PC-9 (cell line): ENCODE measurements around the gene SLC12A2. TPM values are rescaled to one million over a fixed set of nuclear protein-coding genes. Genes with fewer than 3 reads are reported as not detected.
A peak's percentile ranks its signal among the peaks of the same experiment; 100 is the strongest.

ENCODE experiments used
- BruUV-seq: library from RNA; stranded (reverse); fragments of 400-500 nt; replicated peaks from 2 replicates; lab custom pipeline; 2021; lab: Mats Ljungman, UMichigan
- CTCF ChIA-PET: fragments of 300-600 bp; sonication (Branson Sonifier 250); formaldehyde crosslinking; loops from one replicate; lab custom pipeline; 2022; ENCODE audit warnings: antibody characterized with exemption; lab: Charles Lee
- POLR2A ChIA-PET: fragments of 300-600 bp; sonication (Branson Sonifier 250); formaldehyde crosslinking; loops from one replicate; lab custom pipeline; 2022; ENCODE audit warnings: antibody characterized with exemption; ENCODE audit not compliant: unreplicated experiment; lab: Charles Lee
- DNase-seq, 2 experiments: peaks; one replicate each; pipeline versions ENCODE4 v3.0.0 to v3.0.0-alpha.2; 2015 to 2022; ENCODE audit warnings: mixed read lengths in 1 of 2
- H2AFZ ChIP-seq: fragments of 200-600 bp; sonication (generic); 2 replicates; pipeline ENCODE4 v1.8.1; 2017; ENCODE audit warnings: antibody characterized with exemption
- H3F3A ChIP-seq: fragments of 200-600 bp; sonication (generic); 2 replicates; pipeline ENCODE4 v1.8.1; 2017; ENCODE audit warnings: antibody characterized with exemption, mild to moderate bottlenecking, low read depth; ENCODE audit not compliant: insufficient read depth
- H3K27ac ChIP-seq: fragments of 200-600 bp; sonication (generic); 2 replicates; pipeline ENCODE4 v1.6.1; 2016; ENCODE audit warnings: mixed run types
- H3K27me3 ChIP-seq: fragments of 200-600 bp; sonication (generic); 2 replicates; pipeline ENCODE4 v1.6.1; 2016; ENCODE audit warnings: low read depth, mixed run types; ENCODE audit not compliant: insufficient read depth
- H3K36me3 ChIP-seq: fragments of 200-600 bp; sonication (generic); 2 replicates; pipeline ENCODE4 v1.6.1; 2016; ENCODE audit warnings: low read depth, mixed run types
- H3K4me1 ChIP-seq: fragments of 200-600 bp; sonication (generic); replicated peaks from 2 replicates; pipeline ENCODE4 v1.6.1; 2016; ENCODE audit warnings: mixed run types; ENCODE audit not compliant: insufficient read depth
- H3K4me2 ChIP-seq: fragments of 200-600 bp; sonication (generic); 2 replicates; pipeline ENCODE4 v1.6.1; 2017; ENCODE audit warnings: mixed run types
- H3K4me3 ChIP-seq: fragments of 200-600 bp; sonication (generic); 2 replicates; pipeline ENCODE4 v1.6.1; 2016; ENCODE audit warnings: mixed run types
- H3K79me2 ChIP-seq: fragments of 200-600 bp; sonication (generic); 2 replicates; pipeline ENCODE4 v1.6.1; 2017; ENCODE audit warnings: low read depth, mixed run types
- H3K9me2 ChIP-seq: fragments of 200-600 bp; sonication (generic); 2 replicates; pipeline ENCODE4 v1.8.1; 2017; ENCODE audit warnings: mild to moderate bottlenecking; ENCODE audit not compliant: insufficient read depth
- H3K9me3 ChIP-seq: fragments of 200-600 bp; sonication (generic); 2 replicates; pipeline ENCODE4 v1.8.1; 2016; ENCODE audit warnings: low read depth; ENCODE audit not compliant: insufficient read depth
- H4K20me1 ChIP-seq: fragments of 200-600 bp; sonication (generic); 2 replicates; pipeline ENCODE4 v1.8.1; 2017; ENCODE audit not compliant: insufficient read depth
- CTCF ChIP-seq: fragments of 200-600 bp; sonication (generic); conservative IDR thresholded peaks from 2 replicates; pipeline ENCODE4 v1.6.1; 2017; ENCODE audit warnings: mixed run types, antibody characterized with exemption, mild to moderate bottlenecking, moderate library complexity
- EZH2 ChIP-seq: fragments of 200-600 bp; sonication (generic); IDR thresholded peaks from 2 replicates; pipeline ENCODE4 v1.8.0; 2017; ENCODE audit warnings: antibody characterized with exemption, low read depth
- intact Hi-C: fragments of 100-400 bp; cut with micrococcal nuclease; formaldehyde crosslinking; loops from one replicate; pipeline ENCODE4 v1.10.0; 2022; ENCODE audit not compliant: unreplicated experiment
- total RNA-seq: library from RNA; stranded (reverse); gene quantifications from 2 replicates; pipeline ENCODE4 v1.2.3, GENCODE V29; 2021

SLC12A2 gene
- total RNA-seq, 1 experiment from 2014 or later = 24.4 TPM

GRCh38 chr5:128084228-128085167 lies 932 bp downstream of the SLC12A2 start:
- TF ChIP-seq EZH2 = no peak
- TF ChIP-seq CTCF = no peak
- H3K27me3 ChIP-seq = no peaks in the 10 kb centered on the region
- peak overlapping the region; percentile 97 for H3K4me2 ChIP-seq
- H3K4me3 ChIP-seq = peak overlapping the region; percentile 97
- DNase-seq = peak in 1 of 2 experiments; percentile 31
- no peaks in the 10 kb centered on the region for H3F3A ChIP-seq
- no peaks in the 10 kb centered on the region for H3K9me2 ChIP-seq
- H4K20me1 ChIP-seq = peaks cover 23% of the 10 kb centered on the region
- POLR2A ChIA-PET = interaction anchor here (0.6 to 0.7 kb wide), 4 partner anchors 37 to 209 kb away, joined by 3 to 4 read pairs (median 3); no protein-coding TSS in a partner anchor
- peaks cover 86% of the 10 kb centered on the region for H3K79me2 ChIP-seq
- H3K9me3 ChIP-seq = no peaks in the 10 kb centered on the region
- TSS peak; percentile 45 for BruUV-seq
- CTCF ChIA-PET = interaction anchor here (0.5 to 1.0 kb wide), 2 partner anchors 209 to 511 kb away, joined by 3 read pairs; no protein-coding TSS in a partner anchor
- peak overlapping the region; percentile 76 for H2AFZ ChIP-seq
- H3K27ac ChIP-seq = no peak overlapping the region
- intact Hi-C loops = loop anchor here (2.0 to 5.0 kb wide), 3 partner anchors 192 to 522 kb away; no protein-coding TSS in a partner anchor
- 0 out of 2 replicates have a peak, but pooled peaks cover 12% of the 10 kb centered on the region for H3K36me3 ChIP-seq
- H3K4me1 ChIP-seq = peaks cover 47% of the 10 kb centered on the region

GRCh38 chr5:128085413-128085812 lies 1.8 kb downstream of the SLC12A2 start:
- peaks cover 87% of the 10 kb centered on the region for H3K79me2 ChIP-seq
- ChIA-PET POLR2A (interaction anchor here (0.6 kb wide), 2 partner anchors 36 to 128 kb away, joined by 3 to 4 read pairs; no protein-coding TSS in a partner anchor), CTCF (interaction anchor here (1.0 kb wide), 1 partner anchor 209 kb away, joined by 3 read pairs; no protein-coding TSS in a partner anchor)
- H2AFZ ChIP-seq = no peak overlapping the region
- intact Hi-C loops = loop anchor here (2.0 kb wide), 1 partner anchor 329 kb away; no protein-coding TSS in a partner anchor
- no peaks in the 10 kb centered on the region for H3K27me3 ChIP-seq
- no TSS peak for BruUV-seq
- H3K27ac ChIP-seq = no peak overlapping the region
- TF ChIP-seq EZH2 = no peak
- TF ChIP-seq CTCF = no peak
- H4K20me1 ChIP-seq = peaks cover 23% of the 10 kb centered on the region
- peak overlapping the region; percentile 97 for H3K4me2 ChIP-seq
- H3K4me1 ChIP-seq = peaks cover 39% of the 10 kb centered on the region
- no peak for DNase-seq
- H3K9me3 ChIP-seq = no peaks in the 10 kb centered on the region
- H3F3A ChIP-seq = no peaks in the 10 kb centered on the region
- H3K4me3 ChIP-seq = peak overlapping the region; percentile 97
- 0 out of 2 replicates have a peak, but pooled peaks cover 8% of the 10 kb centered on the region for H3K36me3 ChIP-seq
- no peaks in the 10 kb centered on the region for H3K9me2 ChIP-seq

DNA sequence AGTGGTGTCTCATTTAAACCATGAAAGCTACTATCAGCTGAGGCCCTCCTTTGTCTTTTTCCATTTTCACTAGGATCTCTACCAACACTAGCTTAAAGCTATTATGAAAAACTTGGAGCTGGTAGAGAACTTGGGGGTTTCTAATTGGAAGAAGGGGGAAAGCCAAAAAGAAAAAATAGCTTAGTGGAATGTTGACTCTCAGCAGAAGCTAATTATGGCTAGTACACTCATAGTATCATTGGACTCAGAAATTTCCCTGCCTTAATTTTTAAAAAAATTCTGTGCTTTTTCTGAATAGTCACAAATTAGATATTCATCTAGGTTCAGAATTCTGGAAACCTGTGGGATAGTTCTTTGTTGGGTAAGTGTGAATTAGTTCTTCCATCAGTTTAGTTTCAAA lies 8.0 kb downstream of the SLC12A2 start:
- Histone ChIP-seq H3K79me2 (peaks cover 79% of the 10 kb centered on the region), H4K20me1 (peaks cover 6% of the 10 kb centered on the region; the same call in 1 of the 2 replicates), H3K4me1 (peaks cover 11% of the 10 kb centered on the region), H2AFZ (no peak overlapping the region), H3K9me3 (peaks cover 5% of the 10 kb centered on the region), H3K4me3 (no peak overlapping the region), H3K4me2 (no peak overlapping the region), H3K27ac (no peak overlapping the region), H3K36me3 (0 out of 2 replicates have a peak, but pooled peaks cover 3% of the 10 kb centered on the region), H3K9me2 (no peaks in the 10 kb centered on the region), H3K27me3 (no peaks in the 10 kb centered on the region), H3F3A (no peaks in the 10 kb centered on the region; the same call in 1 of the 2 replicates)
- no peak for DNase-seq
- TF ChIP-seq EZH2 (no peak), CTCF (no peak)
- CTCF ChIA-PET = no interaction called here
- POLR2A ChIA-PET = no interaction called here
- BruUV-seq = no TSS peak
- intact Hi-C loops = no loop called here
